Endothelial cell (in vitro differentiated cells): ENCODE results near the gene ITPR2. TPM values are rescaled to one million over a fixed set of nuclear protein-coding genes. Genes with fewer than 3 reads are reported as not detected.

Experiments
- DNase-seq: peaks from one replicate; pipeline ENCODE4 v3.0.0; 2021; ENCODE audit warnings: low spot score
- H3K27ac Mint-ChIP-seq: one replicate; pipeline ENCODE4 v1.8.0; 2021; ENCODE audit warnings: mixed read lengths, inconsistent platforms; ENCODE audit not compliant: unreplicated experiment
- H3K27me3 Mint-ChIP-seq: one replicate; pipeline ENCODE4 v1.8.0; 2021; ENCODE audit warnings: mild to moderate bottlenecking, moderate library complexity, mixed read lengths, inconsistent platforms; ENCODE audit not compliant: unreplicated experiment
- H3K36me3 Mint-ChIP-seq: one replicate; pipeline ENCODE4 v1.8.0; 2021; ENCODE audit warnings: mild to moderate bottlenecking, low read depth, mixed read lengths, inconsistent platforms; ENCODE audit not compliant: unreplicated experiment
- H3K4me1 Mint-ChIP-seq: one replicate; pipeline ENCODE4 v1.8.0; 2021; ENCODE audit warnings: mild to moderate bottlenecking, mixed read lengths, inconsistent platforms; ENCODE audit not compliant: unreplicated experiment
- H3K4me3 Mint-ChIP-seq: one replicate; pipeline ENCODE4 v1.8.0; 2021; ENCODE audit warnings: mild to moderate bottlenecking, mixed read lengths, inconsistent platforms; ENCODE audit not compliant: unreplicated experiment
- H3K9me3 Mint-ChIP-seq: one replicate; pipeline ENCODE4 v1.8.0; 2021; ENCODE audit warnings: mixed read lengths, inconsistent platforms; ENCODE audit not compliant: unreplicated experiment
- total RNA-seq: library from RNA; stranded (reverse); fragmentation: NEBNext Ultra II Directional; extraction: Animal tissue kit (Norgen Biotek cat#: 25700); gene quantifications from one replicate; pipeline ENCODE4 v1.2.1, GENCODE V29; 2021; ENCODE audit not compliant: unreplicated experiment
- TF ChIP-seq, protein P1 (sequence below): fragments of 200-600 bp; sonication (generic); IDR thresholded peaks from one replicate; pipeline ENCODE4 v1.5.0; 2021; ENCODE audit warnings: antibody characterized with exemption; ENCODE audit not compliant: unreplicated experiment

The ITPR2 gene
- total RNA-seq, 1 donor from 2014 or later: 33.8 TPM

DNA sequence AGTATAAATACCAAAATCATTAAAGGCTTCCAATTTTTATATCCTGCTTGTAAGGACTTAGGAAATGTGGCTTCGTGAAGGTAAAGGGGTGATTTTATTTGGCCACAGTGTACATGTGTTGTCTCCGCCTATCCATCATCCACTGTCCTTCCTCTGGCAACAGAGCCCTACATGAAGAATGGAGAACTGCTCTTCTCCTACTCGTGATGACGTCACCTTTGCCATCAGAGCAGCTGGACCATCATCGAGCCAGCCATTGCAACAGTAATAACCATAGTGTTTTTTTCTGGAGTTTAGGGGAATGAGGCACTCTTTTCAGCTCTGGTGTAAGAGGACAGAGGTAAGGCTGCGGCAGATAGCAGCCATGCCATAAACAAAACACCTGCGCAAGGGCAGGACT lies 19.2 kb downstream of the ITPR2 start:
- peaks cover 17% of the 10 kb centered on the region for H3K4me1 Mint-ChIP-seq
- H3K9me3 Mint-ChIP-seq: no peaks in the 10 kb centered on the region
- no peak for DNase-seq
- no peaks in the 10 kb centered on the region for H3K36me3 Mint-ChIP-seq
- H3K27ac Mint-ChIP-seq: no peak overlapping the region
- H3K4me3 Mint-ChIP-seq: no peak overlapping the region
- H3K27me3 Mint-ChIP-seq: peaks cover 3% of the 10 kb centered on the region
- TF ChIP-seq, protein P1, sequence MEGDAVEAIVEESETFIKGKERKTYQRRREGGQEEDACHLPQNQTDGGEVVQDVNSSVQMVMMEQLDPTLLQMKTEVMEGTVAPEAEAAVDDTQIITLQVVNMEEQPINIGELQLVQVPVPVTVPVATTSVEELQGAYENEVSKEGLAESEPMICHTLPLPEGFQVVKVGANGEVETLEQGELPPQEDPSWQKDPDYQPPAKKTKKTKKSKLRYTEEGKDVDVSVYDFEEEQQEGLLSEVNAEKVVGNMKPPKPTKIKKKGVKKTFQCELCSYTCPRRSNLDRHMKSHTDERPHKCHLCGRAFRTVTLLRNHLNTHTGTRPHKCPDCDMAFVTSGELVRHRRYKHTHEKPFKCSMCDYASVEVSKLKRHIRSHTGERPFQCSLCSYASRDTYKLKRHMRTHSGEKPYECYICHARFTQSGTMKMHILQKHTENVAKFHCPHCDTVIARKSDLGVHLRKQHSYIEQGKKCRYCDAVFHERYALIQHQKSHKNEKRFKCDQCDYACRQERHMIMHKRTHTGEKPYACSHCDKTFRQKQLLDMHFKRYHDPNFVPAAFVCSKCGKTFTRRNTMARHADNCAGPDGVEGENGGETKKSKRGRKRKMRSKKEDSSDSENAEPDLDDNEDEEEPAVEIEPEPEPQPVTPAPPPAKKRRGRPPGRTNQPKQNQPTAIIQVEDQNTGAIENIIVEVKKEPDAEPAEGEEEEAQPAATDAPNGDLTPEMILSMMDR: no peak

DNA sequence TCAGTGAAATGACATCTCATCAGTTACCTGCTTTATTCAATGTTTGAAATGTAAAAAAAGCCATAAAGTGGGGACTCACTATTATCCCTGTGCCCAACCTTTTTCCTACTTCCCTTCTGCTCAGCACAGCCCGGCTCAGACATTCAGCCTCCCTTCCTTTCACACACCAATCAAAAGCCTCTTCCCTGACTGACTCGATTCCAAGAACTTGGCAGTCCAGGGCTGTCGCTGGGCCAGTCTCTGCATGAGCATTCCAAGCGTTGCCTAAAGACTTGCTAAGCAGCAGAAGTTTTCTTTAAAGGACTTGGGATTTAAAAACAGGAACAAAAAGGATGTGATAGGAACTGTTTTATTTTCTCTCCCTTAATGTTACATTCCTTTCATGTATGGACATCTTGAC lies 22.7 kb downstream of the ITPR2 start:
- peaks cover 3% of the 10 kb centered on the region for H3K27me3 Mint-ChIP-seq
- no peaks in the 10 kb centered on the region for H3K36me3 Mint-ChIP-seq
- no peaks in the 10 kb centered on the region for H3K9me3 Mint-ChIP-seq
- DNase-seq: peak; percentile 15
- TF ChIP-seq, protein P1: no peak
- H3K4me3 Mint-ChIP-seq: no peak overlapping the region
- H3K27ac Mint-ChIP-seq: peak overlapping the region; percentile 58
- peaks cover 26% of the 10 kb centered on the region for H3K4me1 Mint-ChIP-seq

DNA sequence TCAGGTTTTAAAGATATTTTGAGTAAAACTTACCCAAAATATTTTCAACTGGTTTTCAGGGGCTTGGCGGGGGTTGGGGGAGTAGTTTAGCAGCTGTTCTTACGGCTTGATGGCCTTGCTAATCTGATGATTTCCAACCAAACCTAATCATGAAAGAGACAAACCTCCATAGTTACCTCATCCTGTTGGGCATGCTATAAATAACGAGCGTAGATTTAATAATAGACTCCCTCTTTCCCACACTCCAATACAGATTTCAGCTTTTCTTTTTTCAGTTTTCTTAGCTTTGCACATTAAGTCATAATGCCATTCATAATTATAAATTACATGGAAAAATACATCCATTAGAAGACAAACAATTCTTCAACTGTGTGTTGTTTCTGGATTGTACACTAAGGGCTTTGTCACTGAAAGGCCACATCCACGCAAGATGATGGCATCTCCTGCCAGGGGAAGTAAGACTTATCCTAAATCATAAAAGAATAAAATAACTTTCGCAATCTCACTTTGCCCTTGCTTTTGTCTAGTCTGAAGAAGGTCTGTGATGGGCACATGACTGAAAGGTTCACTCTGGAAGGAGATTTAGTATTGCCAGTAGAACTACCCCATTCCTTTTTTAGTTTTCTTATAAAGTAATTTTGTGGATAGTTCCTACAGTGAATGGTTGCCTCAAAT lies 23.2 kb downstream of the ITPR2 start:
- Mint-ChIP-seq H3K4me1 (peaks cover 26% of the 10 kb centered on the region), H3K27ac (peak overlapping the region; percentile 1), H3K27me3 (peaks cover 3% of the 10 kb centered on the region), H3K36me3 (no peaks in the 10 kb centered on the region), H3K9me3 (no peaks in the 10 kb centered on the region), H3K4me3 (no peak overlapping the region)
- no peak for DNase-seq
- TF ChIP-seq, protein P1: no peak

DNA sequence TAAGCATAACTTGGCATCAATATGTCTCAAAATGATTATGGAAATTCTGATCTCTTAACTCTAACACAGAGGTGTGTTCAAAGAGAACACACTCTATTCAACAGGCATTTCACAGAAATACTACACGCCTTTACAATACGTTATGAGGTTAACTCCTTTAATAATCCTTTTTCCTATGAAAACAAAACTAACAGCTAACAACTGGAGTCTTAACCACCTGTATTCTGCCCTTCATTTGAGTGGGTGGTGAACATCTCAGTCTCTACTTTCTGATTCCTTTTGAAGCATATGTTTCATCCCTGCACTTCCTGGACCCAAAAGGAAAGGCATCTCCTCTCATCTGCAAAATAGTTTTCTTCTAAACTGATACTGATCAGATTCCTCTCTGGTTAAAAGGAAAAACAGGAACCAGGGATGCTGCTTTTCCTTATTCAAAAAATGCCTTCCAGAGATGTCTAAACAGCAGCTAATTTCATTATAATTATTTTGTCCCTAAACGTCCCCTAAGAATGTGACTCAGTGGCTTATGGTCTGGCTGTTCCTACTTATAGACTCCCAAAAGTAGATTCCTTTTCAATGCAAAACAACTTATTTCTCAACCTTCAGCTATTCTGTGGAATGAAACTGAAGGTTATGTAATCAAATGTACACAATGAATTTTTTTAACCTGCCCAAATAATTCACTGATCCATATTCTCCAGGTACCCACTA lies 24.1 kb downstream of the ITPR2 start:
- H3K9me3 Mint-ChIP-seq: no peaks in the 10 kb centered on the region
- no peak for DNase-seq
- peaks cover 28% of the 10 kb centered on the region for H3K4me1 Mint-ChIP-seq
- TF ChIP-seq, protein P1: no peak
- H3K36me3 Mint-ChIP-seq: no peaks in the 10 kb centered on the region
- peaks cover 3% of the 10 kb centered on the region for H3K27me3 Mint-ChIP-seq
- peak overlapping the region; percentile 1 for H3K27ac Mint-ChIP-seq
- H3K4me3 Mint-ChIP-seq: no peak overlapping the region

DNA sequence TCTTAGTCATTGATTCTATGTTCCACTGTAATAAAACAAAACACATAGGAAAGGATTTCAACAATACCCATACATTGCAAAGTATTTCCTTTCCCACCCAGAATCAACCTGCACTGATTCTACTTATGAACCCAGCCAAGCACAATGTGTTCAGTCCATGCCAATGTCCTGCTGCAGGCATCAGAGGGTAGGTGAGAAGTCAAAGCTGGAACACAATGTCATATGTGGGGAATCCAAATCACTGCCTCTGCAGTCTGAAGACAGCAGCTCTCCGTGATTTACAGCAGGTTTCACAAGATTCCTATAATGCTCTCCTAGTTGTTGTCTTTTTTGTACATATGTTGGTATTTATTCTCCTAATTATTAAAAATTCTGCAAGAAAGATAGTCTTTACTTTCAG lies 25.7 kb downstream of the ITPR2 start:
- TF ChIP-seq, protein P1: no peak
- no peaks in the 10 kb centered on the region for H3K9me3 Mint-ChIP-seq
- H3K4me3 Mint-ChIP-seq: no peak overlapping the region
- H3K4me1 Mint-ChIP-seq: peaks cover 36% of the 10 kb centered on the region
- DNase-seq: no peak
- no peak overlapping the region for H3K27ac Mint-ChIP-seq
- no peaks in the 10 kb centered on the region for H3K36me3 Mint-ChIP-seq
- peaks cover 5% of the 10 kb centered on the region for H3K27me3 Mint-ChIP-seq
